ENCODE results near the gene CARD9. TPM values are rescaled to one million over a fixed set of nuclear protein-coding genes. Genes with fewer than 3 reads are reported as not detected.

Gene CARD9
- polyA plus RNA-seq, 1 of the 3 experiments (the other 2 are of a cell fraction) = 1.1 TPM

GRCh38 chr9:136421791-136422190 lies 48.3 kb upstream of the CARD9 start:
- Histone ChIP-seq H4K20me1 (ENCODE audit: insufficient read depth) (no peaks in the 10 kb centered on the region), H3K9me2 (no peaks in the 10 kb centered on the region), H3F3A (replicated peaks; ENCODE audit: insufficient read depth) (peaks cover 7% of the 10 kb centered on the region), H2AFZ (ENCODE audit: low read depth) (no peak overlapping the region), H3K36me3 (replicated peaks in 1 of 2; ENCODE audit: control insufficient read depth in 1 of 2, insufficient read depth in 2 of 2, low read length in 1 of 2) (peaks cover 21 to 59% of the 10 kb centered on the region in 2 experiments), H3K27me3 (ENCODE audit: insufficient read depth) (no peaks in the 10 kb centered on the region), H3K4me3 (ENCODE audit: low read depth in 2 of 2, low read length in 1 of 2) (no peak overlapping the region), H3K9me3 (no peaks in the 10 kb centered on the region), H3K27ac (ENCODE audit: low read depth in 2 of 2, low read length in 1 of 2) (no peak overlapping the region), H3K79me2 (ENCODE audit: insufficient read depth) (no peaks in the 10 kb centered on the region), H3K9ac (no peak overlapping the region), H3K4me1 (ENCODE audit: control insufficient read depth in 1 of 2, insufficient read depth in 2 of 2, low read depth in 1 of 2, low read length in 1 of 2) (no peaks in the 10 kb centered on the region), H3K4me2 (no peak overlapping the region)
- CTCF ChIA-PET = no interaction called here
- DNase-seq = no peak
- WGBS (ENCODE audit: low lambda C conversion rate) = 96% methylated on average over 8 of the region's 21 CpGs
- no peak for TF ChIP-seq RCOR1 (IDR thresholded peaks at IDR 0.05; ENCODE audit: low read length)
- TF ChIP-seq FOXM1 (IDR thresholded peaks at IDR 0.05; ENCODE audit: low read depth) = no peak
- no peak for TF ChIP-seq CTCF (IDR thresholded peaks at IDR 0.05)
- no peak for TF ChIP-seq NFIC (IDR thresholded peaks at IDR 0.05; ENCODE audit: borderline replicate concordance)
- no peak for TF ChIP-seq USF1 (IDR thresholded peaks at IDR 0.05; ENCODE audit: borderline replicate concordance, low read depth)
- TF ChIP-seq PBX3 (IDR thresholded peaks at IDR 0.05) = no peak
- TF ChIP-seq ZBTB33 (IDR thresholded peaks at IDR 0.05; ENCODE audit: borderline replicate concordance, low read depth) = no peak
- TF ChIP-seq MEF2A (IDR thresholded peaks at IDR 0.05; ENCODE audit: borderline replicate concordance, low read depth) = no peak
- no peak for TF ChIP-seq RXRA (IDR thresholded peaks at IDR 0.05; ENCODE audit: borderline replicate concordance, low read depth)
- TF ChIP-seq NRF1 (IDR thresholded peaks at IDR 0.05; ENCODE audit: low read depth, low read length) = no peak
- no peak for TF ChIP-seq USF2 (IDR thresholded peaks at IDR 0.05; ENCODE audit: borderline replicate concordance, low read depth, low read length)
- TF ChIP-seq RAD21 (IDR thresholded peaks at IDR 0.05; ENCODE audit: low read length) = no peak
- TF ChIP-seq MXI1 (IDR thresholded peaks at IDR 0.05; ENCODE audit: low read depth, low read length) = no peak
- POLR2A ChIA-PET = no interaction called here

Measured in SK-N-SH (cell line).